H54 (cell line): ENCODE measurements around the gene ME3.

Experiments
- DNase-seq: peaks from one replicate; pipeline ENCODE4 v3.0.0; 2011; ENCODE audit warnings: low spot score, mixed read lengths; ENCODE audit not compliant: insufficient read length
- FAIRE-seq: peaks from 3 replicates; lab custom pipeline; 2011; peaks lifted over from hg19 to GRCh38; lab: Jason Lieb, UNC
- POLR2A ChIP-seq: IDR thresholded peaks from 2 replicates; pipeline ENCODE4 v1.6.1; 2011; ENCODE audit warnings: low read depth, mild to moderate bottlenecking, low read length

The ME3 gene

GRCh38 chr11:86482692-86483091 is 189.7 kb downstream of the ME3 start:
- TF ChIP-seq POLR2A = no peak
- no peak for FAIRE-seq
- no peak for DNase-seq

GRCh38 chr11:86481399-86481798 is 191.0 kb downstream of the ME3 start:
- FAIRE-seq = no peak
- DNase-seq = no peak
- no peak for TF ChIP-seq POLR2A

- FAIRE-seq (no peak), DNase-seq (no peak)
- no peak for TF ChIP-seq POLR2A
Observed at GRCh38 chr11:86478348-86478747, 194.1 kb downstream of the ME3 start.

- no peak for DNase-seq
- TF ChIP-seq POLR2A = no peak
- FAIRE-seq = no peak
Observed at GRCh38 chr11:86477495-86478155, 194.8 kb downstream of the ME3 start.

- no peak for TF ChIP-seq POLR2A
- no peak for FAIRE-seq
- no peak for DNase-seq
Observed at GRCh38 chr11:86476109-86476861, 196.1 kb downstream of the ME3 start.

GRCh38 chr11:86475027-86475426 is 197.4 kb downstream of the ME3 start:
- DNase-seq (no peak), FAIRE-seq (no peak)
- no peak for TF ChIP-seq POLR2A

GRCh38 chr11:86473991-86474833 is 198.2 kb downstream of the ME3 start:
- DNase-seq = no peak
- TF ChIP-seq POLR2A = 0 out of 2 replicates have a peak, but pooled peaks have one; percentile 7
- no peak for FAIRE-seq

GRCh38 chr11:86469491-86470388 is 202.7 kb downstream of the ME3 start:
- TF ChIP-seq POLR2A = no peak
- DNase-seq = no peak
- no peak for FAIRE-seq

- TF ChIP-seq POLR2A = no peak
- DNase-seq = no peak
- FAIRE-seq = no peak
Observed at GRCh38 chr11:86468169-86468568, 204.2 kb downstream of the ME3 start.

GRCh38 chr11:86464509-86465221 is 207.8 kb downstream of the ME3 start:
- FAIRE-seq (no peak), DNase-seq (no peak)
- no peak for TF ChIP-seq POLR2A

- no peak for TF ChIP-seq POLR2A
- FAIRE-seq = no peak
Observed at GRCh38 chr11:86463955-86464354, 208.5 kb downstream of the ME3 start.

GRCh38 chr11:86463120-86463519 is 209.3 kb downstream of the ME3 start:
- FAIRE-seq = no peak
- TF ChIP-seq POLR2A = no peak
- no peak for DNase-seq

More at GRCh38 chr11:86463955-86464354, 208.5 kb downstream of the ME3 start:
- DNase-seq = no peak
